Amniotic stem cell (primary cell): Measurements from ENCODE around the gene FBXL19.

ENCODE experiments used
- DNase-seq: peaks from one replicate; lab custom pipeline; 2025; lab: John Stamatoyannopoulos, UW

The FBXL19 gene

DNA sequence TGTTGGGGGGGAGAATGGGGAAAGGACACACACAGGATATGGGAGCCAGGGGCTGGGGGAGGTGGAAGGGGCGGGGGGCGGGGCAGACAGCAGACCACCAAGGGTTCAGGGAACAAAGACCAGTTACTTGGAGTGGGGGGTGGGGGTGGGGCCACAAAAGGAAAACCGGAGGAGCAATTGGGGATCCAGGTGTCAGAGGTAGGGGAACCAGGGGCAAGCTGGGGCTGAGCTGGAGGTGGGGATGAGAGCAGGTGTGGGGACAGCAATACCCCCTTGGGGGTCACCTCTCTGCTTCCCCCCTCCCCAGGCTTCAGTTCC is 24.1 kb downstream of the FBXL19 start:
- no peak for DNase-seq

- DNase-seq, result peak; percentile 96
Measured at GRCh38 chr16:30947859-30948666, 24.7 kb downstream of the FBXL19 start.

DNA sequence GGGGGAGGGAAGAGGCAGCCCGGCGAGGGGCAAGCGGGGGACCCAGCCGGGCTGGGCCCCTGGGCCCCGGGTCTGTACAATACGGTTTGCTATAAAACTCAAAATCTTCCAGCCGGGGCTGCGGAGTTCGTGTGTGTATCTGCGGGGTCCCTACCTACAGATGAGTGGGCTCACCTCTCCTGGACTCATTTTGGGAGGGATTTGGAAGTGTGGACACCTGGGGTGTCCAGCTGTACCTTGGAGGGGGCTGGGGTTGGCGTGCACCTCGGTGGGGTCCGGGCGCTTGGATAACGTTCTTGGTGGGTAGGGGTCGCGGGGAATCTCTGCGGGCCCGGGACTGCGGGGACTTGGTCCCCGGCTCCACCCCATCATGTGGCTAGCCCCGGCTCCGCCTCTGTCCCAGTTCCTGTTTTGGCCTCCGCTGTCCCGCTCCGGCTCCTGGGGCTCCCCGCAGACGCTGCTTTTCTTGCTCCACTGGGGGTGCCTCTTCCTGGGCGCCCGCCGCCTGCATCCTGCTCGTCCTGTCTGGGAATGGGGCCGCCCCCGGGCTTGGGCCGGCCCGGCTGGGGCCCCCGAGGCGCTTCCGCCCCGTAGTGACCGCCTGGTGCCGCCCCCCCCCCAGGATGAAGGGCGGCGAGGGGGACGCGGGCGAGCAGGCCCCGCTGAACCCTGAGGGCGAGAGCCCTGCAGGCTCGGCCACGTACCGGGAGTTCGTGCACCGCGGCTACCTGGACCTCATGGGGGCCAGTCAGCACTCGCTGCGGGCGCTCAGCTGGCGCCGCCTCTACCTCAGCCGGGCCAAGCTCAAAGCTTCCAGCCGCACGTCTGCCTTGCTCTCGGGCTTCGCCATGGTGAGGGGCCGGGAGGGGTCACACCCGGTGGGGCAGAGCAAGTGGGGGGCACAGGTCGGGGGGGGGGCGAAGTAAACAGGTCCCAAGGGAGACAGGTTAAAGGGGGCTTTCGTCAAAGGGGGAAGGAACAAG is 25.6 kb downstream of the FBXL19 start, which contains the start of gene ORAI3:
ORAI3 (plus strand) TSS at position 402 of the 983 bp plus-strand sequence; CDS start at position 624, 222 bp downstream.
- DNase-seq, result no peak

DNA sequence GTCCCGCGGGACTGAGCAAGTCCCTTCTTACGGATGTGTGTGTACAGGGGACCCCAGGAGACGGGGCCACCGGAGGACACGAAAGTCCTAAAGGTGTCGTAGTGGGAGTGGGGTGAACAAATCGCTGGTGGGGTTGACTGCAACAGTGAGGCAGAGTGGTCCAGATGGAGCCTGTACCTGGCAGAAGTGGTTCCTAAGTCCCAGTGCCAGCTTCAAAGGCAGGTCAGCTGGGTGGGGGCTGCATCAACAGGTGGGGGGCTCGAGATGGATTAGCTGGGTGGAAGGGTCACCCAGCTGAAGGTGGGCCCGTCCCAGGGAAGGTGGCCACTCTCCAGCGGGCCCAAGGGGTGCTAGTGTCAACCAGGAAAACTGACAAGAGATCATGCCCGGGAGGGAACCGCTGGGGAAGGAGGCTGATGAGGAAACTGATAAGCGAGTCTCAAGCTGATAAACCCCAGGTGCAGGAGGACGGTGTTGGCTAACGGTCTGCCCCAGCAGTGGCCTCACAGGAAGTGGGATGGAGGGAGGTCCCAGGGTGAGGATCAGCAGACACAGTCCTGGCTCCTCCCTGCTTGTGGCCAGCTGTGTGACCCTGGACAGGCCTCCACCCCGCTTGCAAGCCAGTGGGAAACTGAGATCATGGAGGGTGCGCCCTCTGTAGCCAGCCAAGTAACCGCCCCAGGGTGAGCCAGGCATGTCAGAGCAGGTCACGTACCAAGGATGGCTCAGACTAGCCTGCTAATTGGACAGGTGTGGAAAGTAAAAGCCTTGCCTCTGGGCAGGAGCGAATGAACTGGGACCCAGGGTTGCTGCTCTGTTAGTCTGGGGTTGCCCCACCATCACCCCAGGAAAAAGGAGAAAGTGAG is 26.5 kb downstream of the FBXL19 start:
- no peak for DNase-seq

DNA sequence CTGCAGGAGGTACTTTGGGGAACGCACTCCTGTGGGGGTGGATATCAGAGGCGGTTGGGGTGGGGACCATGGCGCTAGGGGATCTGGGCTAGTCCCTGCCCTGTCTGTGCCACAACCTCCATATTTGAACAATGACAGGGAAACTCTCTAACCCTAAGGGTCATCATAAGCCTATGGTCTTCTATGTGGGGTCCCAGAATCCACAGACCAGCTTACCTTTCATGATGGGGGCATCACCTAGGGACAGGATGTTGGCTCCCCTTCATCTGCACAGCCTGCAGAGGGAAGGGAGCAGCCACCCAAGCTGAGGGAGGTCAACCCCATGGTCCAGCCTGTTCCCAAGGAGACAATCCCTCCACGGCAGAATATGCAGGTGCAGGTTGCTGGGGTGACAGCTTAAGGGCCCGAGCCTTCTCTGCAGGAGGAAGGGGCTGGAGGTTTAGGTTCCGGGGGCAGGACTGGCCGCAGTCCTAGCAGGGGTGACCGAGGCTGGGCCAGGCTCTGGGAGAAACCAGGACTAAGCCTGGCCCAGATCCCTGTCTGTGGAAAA is 27.2 kb downstream of the FBXL19 start:
- no peak for DNase-seq

GRCh38 chr16:30951193-30951592 is 27.8 kb downstream of the FBXL19 start:
- DNase-seq, result no peak

DNA sequence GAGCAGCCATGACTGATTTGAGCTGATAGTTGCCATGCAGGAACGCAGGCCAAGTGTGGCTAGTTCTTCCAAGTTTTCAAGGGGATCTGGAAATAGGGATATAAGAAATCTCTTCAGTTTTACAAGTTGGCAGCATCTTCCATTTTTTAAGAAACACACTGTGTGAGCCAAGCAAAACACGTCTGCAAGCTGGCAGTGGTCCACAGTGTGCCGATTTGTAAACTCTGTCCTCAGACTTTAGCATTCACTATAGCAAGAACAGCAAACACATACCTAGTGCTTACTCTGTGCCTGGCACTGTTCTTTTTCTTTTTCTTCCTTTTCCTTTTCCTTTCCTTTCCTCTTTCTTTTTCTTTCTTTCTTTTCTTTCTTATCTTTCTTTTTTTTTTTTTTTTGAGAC is 28.4 kb downstream of the FBXL19 start:
- DNase-seq, result no peak

DNA sequence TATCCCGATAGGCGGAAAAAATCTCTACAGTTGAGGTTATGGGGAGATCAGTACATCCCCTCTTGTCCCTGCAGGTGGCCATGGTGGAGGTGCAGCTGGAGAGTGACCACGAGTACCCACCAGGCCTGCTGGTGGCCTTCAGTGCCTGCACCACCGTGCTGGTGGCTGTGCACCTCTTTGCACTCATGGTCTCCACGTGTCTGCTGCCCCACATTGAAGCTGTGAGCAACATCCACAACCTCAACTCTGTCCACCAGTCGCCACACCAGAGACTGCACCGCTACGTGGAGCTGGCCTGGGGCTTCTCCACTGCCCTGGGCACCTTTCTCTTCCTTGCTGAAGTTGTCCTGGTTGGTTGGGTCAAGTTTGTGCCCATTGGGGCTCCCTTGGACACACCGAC is 29.7 kb downstream of the FBXL19 start:
- no peak for DNase-seq

DNA sequence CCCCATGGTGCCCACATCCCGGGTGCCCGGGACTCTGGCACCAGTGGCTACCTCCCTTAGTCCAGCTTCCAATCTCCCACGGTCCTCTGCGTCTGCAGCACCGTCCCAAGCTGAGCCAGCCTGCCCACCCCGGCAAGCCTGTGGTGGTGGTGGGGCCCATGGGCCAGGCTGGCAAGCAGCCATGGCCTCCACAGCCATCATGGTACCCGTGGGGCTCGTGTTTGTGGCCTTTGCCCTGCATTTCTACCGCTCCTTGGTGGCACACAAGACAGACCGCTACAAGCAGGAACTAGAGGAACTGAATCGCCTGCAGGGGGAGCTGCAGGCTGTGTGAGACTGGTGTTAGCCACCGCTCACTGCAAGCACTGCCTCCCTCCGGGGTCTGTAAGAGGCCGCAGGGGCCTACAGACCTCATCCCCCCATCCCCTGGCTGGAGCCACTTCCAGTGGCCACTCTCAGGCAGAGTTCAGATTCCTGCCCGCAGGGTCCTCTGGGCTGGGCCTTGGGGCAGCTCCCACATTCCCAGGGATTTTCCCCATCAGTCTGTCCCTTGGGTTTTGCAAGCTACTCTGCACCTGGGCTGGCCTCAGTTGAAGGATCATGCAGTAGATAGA is 30.2 kb downstream of the FBXL19 start:
- peak; percentile 53 for DNase-seq

DNA sequence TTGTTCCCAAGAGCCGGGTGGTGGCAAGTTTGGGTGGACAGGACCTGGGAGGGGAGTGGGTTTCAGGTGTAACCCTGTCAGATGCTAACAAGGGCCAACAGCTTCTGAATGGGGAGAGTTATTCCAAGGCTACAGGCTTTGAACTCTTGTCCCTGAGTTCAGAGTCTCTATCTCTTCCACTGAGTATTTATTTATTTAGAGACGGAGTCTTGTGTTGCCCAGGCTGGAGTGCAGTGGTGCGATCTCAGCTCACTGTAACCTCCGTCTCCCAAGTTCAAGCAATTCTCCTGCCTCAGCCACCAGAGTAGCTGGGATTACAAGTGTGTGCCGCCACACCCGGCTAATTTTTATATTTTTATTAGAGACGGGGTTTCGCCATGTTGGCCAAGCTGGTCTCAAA is 31.6 kb downstream of the FBXL19 start:
- DNase-seq, result no peak

DNA sequence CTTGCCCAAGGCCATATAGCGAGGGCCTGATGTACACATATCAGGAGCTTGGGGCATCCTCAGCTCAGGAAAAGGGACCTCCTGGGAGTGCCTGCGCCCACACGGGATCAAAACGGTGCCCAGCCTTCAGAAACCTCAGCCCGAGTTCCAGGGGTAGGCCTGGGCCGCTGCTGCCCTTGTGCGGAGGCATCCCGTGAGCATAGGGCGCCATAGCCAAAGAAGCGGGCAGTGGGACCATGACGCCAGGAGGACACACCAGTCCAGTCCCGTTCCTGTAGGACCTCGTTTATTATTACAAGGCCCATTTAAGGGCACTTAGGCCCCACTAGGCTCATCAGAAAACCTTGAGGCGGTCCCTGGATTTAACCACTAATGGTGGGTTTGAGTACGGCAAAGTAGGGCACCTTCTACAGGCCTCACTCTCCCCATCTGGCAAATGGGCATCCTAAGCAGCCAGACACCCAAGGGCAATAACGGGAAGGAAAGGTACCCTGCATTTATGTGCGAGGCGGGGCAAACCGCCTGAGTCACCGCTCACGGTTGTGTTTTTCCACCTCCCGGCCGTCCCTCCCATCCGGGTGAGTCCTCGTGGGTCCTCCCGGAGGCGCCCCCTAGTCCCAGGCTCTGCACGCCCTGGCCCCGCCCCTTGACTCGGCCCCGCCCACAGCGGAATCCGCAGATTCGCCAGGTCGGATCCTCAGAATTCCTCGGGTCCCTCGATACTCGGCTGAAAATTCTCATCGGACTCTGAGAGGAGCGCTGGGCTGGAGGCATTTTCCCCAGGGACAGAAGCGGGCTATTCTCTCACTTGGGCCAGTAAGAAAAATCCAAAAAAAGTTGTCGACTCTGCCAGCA is 33.5 kb downstream of the FBXL19 start:
- DNase-seq, result peak; percentile 69

DNA sequence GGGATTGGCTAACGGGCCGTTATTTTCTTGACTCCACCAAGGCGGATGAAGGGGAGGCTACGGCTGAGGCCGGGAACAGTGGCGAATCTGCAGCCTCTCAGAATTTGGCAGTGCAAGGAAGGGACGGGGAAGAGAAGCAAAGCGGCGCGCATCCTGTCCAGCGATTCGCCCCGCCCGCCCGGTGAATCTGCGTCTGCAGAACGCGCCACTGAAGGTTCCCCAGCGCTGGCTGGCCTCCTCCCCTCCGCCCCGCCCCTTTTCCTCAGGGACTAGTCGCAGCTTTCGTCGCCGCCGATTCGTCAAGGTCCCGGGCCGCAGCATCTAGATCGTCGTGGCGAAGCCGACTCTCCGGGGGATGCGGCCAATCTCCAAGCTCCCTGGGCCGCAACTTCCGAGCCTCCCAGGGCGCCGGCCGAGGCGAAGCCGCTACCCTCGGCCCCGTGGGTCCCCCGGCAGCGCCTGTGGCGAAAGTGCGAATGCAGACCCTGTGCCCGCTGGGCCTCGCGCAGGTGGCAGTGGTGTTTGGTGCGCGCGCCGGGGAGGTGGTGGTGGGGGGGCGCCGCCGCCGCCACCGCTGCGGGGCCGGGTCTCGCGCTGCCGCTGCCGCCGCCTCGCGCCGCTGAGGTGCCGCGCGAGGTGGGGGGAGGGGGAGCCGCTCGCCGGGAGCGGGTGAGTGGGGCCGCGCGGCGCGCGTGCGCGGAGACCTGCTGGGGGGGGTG is 34.2 kb downstream of the FBXL19 start, which contains the start of gene SETD1A:
SETD1A (plus strand) TSS at position 299 of the 719 bp plus-strand sequence. CDS start 978 bp downstream, outside the sequence.
- DNase-seq, result peak; percentile 93

DNA sequence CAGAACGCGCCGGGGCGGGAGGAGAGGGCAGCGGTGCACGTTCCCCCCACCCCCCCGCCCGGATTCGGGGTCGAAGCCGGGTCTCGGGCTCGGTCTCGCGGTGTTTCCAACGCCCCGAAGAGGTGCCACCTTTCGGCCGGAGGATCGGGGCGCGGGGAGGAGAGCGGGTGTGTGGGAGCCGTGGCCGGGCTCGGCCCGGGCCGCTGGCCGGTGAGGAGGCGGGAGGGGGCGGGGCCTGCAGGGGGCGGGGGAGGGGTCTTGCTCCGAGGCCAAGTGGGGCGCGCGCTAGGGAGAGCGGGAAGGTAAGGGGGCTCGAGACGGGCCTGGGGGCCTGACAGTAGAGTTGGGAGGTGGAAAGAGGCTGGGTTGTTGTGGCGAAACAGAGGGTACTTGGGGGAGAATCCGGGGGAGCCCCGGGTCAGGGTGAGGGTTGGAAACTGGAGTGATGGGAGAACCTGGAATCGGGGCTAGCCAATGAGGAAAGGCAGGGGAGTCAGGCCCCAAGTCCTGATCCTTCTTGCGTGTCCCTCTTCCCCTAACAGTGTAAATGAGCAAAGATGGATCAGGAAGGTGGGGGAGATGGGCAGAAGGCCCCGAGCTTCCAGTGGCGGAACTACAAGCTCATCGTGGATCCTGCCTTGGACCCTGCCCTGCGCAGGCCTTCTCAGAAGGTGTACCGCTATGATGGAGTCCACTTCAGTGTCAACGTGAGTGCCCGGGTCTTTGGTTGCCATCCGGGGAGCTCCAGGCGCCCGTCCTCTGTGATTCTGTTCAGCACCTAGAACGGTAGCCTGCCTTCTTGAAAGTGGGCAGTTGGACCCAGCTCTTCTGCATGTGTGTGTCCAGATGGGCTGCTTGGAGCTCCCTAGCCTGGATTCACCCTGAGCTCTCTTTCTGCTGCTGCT is 35.1 kb downstream of the FBXL19 start:
- no peak for DNase-seq

DNA sequence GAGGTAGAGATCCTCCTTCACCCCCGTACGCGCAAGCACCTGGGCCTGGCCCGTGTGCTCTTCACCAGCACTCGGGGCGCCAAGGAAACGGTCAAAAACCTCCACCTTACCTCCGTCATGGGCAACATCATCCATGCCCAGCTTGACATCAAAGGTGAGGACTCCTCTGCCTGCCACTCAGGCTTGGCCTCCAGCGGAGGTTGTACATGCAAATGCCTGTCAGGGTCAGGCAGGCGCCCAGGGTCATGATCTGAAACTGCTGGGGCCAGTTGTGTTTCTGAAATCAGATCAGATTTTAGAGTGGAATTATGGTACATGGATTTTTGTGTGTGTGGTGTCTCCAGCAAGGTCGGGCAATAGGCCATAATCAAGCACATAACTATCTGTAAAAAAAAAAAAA is 38.0 kb downstream of the FBXL19 start:
- no peak for DNase-seq

DNA sequence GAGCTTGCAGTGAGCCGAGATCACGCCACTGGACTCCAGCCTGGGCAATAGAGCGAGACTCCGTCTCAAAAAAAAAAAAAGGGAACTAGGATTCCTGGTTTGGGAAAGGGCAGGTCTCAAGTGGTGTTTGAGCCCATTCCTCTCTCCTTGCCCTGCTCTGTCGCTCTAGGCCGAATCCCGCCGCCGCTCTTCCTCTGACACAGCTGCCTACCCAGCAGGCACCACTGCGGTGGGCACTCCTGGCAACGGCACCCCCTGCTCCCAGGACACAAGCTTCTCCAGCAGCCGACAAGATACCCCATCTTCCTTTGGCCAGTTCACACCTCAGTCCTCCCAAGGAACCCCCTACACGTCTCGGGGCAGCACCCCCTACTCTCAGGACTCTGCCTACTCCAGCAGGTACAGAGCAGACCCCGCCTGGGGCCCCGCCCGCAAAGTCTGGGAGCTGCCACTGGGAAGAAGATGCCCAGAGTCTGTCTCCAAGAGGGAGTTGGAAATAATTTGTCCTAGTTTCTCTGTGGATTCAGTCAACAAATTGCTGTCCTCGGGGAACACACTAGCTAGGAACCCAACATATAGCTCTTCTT is 40.6 kb downstream of the FBXL19 start:
- DNase-seq, result no peak

- DNase-seq, result no peak
Measured at GRCh38 chr16:30964574-30965226, 41.3 kb downstream of the FBXL19 start.

DNA sequence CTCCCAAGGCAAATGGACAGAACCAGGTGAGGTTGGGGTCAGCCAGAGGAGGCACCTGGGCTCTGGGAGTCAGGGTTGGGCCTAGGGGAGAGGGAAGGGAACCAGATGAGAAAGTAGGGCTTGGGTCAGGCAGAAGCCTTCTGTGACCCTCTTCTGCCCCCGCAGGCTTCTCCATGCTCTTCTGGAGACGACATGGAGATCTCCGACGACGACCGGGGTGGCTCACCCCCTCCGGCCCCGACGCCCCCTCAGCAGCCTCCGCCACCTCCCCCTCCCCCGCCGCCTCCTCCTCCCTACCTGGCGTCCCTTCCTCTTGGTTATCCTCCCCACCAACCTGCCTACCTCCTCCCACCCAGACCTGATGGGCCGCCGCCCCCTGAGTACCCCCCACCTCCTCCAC is 42.1 kb downstream of the FBXL19 start:
- no peak for DNase-seq
